Epidermal melanocyte (primary cell): ENCODE measurements around the gene ATRAID.

Source experiments
- DNase-seq: peaks from one replicate; pipeline ENCODE4 v3.0.0; 2011; ENCODE audit warnings: low spot score; ENCODE audit not compliant: insufficient read length

Gene ATRAID

GRCh38 chr2:27217173-27218121 lies 5.6 kb downstream of the ATRAID start, which contains the start of gene CAD:
CAD (plus strand) TSS chr2:27217369; CDS start chr2:27217552, 183 bp downstream.
- peak; percentile 81 for DNase-seq

- DNase-seq: no peak
Observed at GRCh38 chr2:27218614-27219013, 6.8 kb downstream of the ATRAID start.

GRCh38 chr2:27219091-27219490 lies 7.2 kb downstream of the ATRAID start:
- DNase-seq: no peak

GRCh38 chr2:27220091-27220490 lies 8.2 kb downstream of the ATRAID start:
- DNase-seq: no peak

DNA sequence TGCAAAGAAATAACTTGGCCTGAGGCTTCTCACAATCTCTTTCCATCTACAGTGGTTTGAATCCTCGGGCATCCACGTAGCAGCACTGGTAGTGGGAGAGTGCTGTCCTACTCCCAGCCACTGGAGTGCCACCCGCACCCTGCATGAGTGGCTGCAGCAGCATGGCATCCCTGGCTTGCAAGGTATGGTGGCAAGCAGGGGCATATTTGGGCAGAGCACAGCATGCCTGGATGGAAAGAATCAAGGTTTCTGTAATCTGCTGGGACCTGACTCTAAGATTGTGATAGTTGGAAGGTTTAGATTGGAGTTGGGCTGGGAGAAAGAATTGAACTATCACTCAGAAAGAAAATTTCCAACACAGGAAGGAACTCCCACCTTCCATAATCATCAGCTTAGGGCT lies 9.3 kb downstream of the ATRAID start:
- no peak for DNase-seq

DNA sequence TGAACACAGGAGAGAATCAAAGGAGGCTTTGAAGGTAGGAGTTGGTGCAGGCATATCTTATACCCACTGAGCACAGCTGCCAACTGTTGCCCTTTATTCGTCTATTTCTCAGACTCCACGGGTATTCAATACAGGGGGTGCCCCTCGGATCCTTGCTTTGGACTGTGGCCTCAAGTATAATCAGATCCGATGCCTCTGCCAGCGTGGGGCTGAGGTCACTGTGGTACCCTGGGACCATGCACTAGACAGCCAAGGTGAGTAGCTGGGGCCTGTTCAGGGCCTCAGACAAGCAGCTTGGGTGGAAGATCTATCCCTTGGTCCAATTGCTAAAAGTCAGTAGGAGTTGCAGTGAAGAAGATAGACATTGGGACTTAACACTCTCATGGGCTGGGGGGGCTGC lies 10.6 kb downstream of the ATRAID start:
- DNase-seq: no peak

DNA sequence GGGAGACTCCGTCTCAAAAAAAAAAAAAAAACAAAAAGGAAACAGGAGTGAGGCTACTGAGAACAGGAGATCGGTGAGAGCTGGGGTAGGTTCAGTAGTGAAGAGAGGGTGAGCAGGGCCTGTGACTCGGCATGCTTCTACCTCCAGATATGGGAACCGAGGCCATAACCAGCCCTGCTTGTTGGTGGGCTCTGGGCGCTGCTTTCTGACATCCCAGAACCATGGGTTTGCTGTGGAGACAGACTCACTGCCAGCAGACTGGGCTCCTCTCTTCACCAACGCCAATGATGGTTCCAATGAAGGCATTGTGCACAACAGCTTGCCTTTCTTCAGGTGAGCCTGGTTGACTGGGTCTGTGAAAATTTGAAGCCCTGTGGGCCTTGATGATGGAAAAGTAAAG lies 11.6 kb downstream of the ATRAID start:
- DNase-seq: no peak

- DNase-seq: no peak
Observed at GRCh38 chr2:27225526-27225925, 13.7 kb downstream of the ATRAID start.

- no peak for DNase-seq
Observed at GRCh38 chr2:27227501-27227900, 15.7 kb downstream of the ATRAID start.

DNA sequence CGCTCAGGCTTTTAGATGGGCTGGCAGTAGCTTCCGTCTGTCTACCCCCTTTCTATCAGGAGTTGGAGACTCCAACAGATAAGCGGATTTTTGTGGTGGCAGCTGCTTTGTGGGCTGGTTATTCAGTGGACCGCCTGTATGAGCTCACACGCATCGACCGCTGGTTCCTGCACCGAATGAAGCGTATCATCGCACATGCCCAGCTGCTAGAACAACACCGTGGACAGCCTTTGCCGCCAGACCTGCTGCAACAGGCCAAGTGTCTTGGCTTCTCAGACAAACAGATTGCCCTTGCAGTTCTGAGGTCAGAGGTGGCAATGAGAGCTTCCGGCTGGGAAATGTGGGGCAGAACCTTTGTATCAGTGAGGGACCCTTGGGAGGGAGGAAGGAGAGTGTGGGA lies 20.1 kb downstream of the ATRAID start:
- no peak for DNase-seq

GRCh38 chr2:27233341-27233740 lies 21.5 kb downstream of the ATRAID start:
- DNase-seq: no peak

GRCh38 chr2:27236136-27236535 lies 24.3 kb downstream of the ATRAID start:
- no peak for DNase-seq

DNA sequence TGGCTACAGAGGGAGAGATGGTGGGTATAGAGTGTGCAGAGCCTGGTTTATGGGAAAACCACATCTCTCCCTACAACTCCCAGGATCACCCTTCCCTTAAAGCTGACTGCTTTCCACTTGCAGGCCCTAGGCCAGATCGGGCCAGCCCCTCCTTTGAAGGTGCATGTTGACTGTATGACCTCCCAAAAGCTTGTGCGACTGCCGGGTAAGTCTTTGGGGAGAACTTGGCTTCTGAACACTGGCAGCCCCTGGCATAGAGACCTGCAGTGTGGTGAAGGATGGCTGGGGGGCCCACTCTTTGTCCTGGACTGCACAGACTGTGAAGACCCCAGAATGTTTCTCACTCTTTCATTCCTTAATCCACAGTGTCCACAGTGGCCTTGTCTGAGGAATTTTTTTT lies 24.8 kb downstream of the ATRAID start:
- no peak for DNase-seq

GRCh38 chr2:27237341-27237945 lies 25.6 kb downstream of the ATRAID start:
- no peak for DNase-seq

- DNase-seq: no peak
Observed at GRCh38 chr2:27238976-27239375, 27.1 kb downstream of the ATRAID start.

DNA sequence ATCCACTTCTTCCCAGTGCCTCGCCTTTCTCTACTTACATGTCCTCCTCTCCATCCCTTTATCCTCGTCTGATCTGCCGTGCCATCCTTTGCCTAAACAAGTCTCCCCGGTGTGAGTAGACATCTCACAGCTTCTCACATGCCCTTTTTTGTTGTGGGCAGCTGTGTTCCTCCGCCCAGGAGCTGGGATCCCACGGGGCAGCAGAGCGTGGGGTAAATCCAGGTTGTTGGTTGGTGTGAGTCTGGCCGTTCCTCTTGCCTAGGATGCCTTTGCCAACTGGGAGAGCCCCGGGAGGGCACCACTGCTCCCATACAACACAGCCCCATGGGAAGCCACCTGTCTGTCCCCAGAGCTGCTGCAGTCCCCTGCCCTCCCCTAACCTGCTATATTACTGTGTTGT lies 28.6 kb downstream of the ATRAID start:
- DNase-seq: no peak

- DNase-seq: no peak
Observed at GRCh38 chr2:27241761-27242613, 30.1 kb downstream of the ATRAID start.

- no peak for DNase-seq
Observed at GRCh38 chr2:27242614-27242951, 30.7 kb downstream of the ATRAID start.

DNA sequence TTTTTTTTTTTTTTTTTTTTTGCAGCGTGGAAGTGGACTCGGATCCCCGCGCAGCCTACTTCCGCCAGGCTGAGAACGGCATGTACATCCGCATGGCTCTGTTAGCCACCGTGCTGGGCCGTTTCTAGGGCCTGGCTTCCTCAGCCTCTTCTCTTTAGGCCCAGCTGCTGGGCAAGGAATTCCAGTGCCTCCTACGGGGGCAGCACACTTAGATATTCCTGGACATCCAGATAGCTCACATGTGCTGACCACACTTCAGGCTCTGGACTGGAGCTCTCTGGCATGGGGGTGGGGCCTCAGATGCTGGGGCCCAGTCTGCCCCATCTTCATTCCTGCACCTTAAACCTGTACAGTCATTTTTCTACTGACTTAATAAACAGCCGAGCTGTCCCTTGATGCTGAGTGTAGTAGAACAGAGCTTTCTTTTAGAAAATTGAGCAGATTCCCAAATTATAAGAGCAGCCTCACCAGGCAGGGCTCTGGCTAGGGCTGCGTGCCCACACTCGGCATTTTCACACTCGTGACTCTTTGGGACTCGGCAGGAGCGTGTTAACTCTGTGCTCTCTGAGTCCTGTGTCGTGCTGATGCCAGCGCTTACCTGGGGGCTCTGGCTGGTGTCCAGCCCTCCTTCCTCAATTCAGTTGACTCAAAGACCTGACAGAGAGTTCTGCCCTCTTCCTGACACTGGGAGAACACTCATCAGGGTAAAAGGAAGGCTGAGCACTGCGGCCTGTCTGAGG lies 31.7 kb downstream of the ATRAID start:
- no peak for DNase-seq

DNA sequence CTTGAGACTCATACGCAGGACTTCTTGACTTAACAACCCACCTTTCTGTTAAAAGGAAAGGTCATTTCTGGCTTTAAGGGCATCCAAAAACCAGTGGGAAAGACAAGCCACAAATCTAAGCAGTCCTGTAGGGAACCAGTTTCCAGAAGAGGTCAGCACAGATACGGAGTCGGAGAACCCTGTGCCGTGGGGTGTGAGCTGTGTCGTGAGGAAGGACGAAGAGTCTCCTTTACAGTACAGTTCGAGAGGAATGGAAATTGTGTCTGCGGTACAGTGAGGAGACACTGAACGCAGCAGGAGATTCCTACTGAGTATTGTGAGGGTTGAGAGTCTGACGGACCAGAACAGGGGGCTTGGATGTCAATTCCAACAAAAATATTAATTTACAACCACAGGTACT lies 33.3 kb downstream of the ATRAID start:
- DNase-seq: no peak

GRCh38 chr2:27245626-27246025 lies 33.8 kb downstream of the ATRAID start:
- no peak for DNase-seq
